ENCODE results near the gene SPTSSA.
"Not testable (repeated sequence)": the region's sequence is repeated elsewhere in the genome, so short reads cannot be mapped to it uniquely, and the experiment has no call there.

The SPTSSA gene

GRCh38 chr14:34462132-34462893 lies at the start of gene SPTSSA:
Gene SPTSSA (minus strand): TSS chr14:34462240. CDS start chr14:34462207, 33 bp downstream.
- peak; percentile 86 to 88 for DNase-seq

- no peak for DNase-seq
Observed at GRCh38 chr14:34507884-34508283, 45.8 kb upstream of the SPTSSA start.

- DNase-seq = no peak
Observed at GRCh38 chr14:34507459-34507858, 45.4 kb upstream of the SPTSSA start.

- not testable (repeated sequence) for DNase-seq
Observed at GRCh38 chr14:34505124-34505491, 43.1 kb upstream of the SPTSSA start.

GRCh38 chr14:34504027-34504426 lies 42.0 kb upstream of the SPTSSA start:
- DNase-seq = not testable (repeated sequence)

GRCh38 chr14:34502545-34503225 lies 40.6 kb upstream of the SPTSSA start:
- DNase-seq = no peak

GRCh38 chr14:34502001-34502400 lies 40.0 kb upstream of the SPTSSA start:
- no peak for DNase-seq

- no peak for DNase-seq
Observed at GRCh38 chr14:34501004-34501580, 39.1 kb upstream of the SPTSSA start.

GRCh38 chr14:34498684-34499412 lies 36.8 kb upstream of the SPTSSA start:
- DNase-seq = peak in 1 of 2 donors; percentile 6

GRCh38 chr14:34496679-34497513 lies 34.9 kb upstream of the SPTSSA start:
- no peak for DNase-seq

GRCh38 chr14:34496007-34496678 lies 34.1 kb upstream of the SPTSSA start:
- no peak for DNase-seq

GRCh38 chr14:34489324-34489723 lies 27.3 kb upstream of the SPTSSA start:
- DNase-seq = no peak

GRCh38 chr14:34488528-34488927 lies 26.5 kb upstream of the SPTSSA start:
- DNase-seq = no peak

GRCh38 chr14:34484726-34485125 lies 22.7 kb upstream of the SPTSSA start:
- DNase-seq = no peak

GRCh38 chr14:34482463-34482862 lies 20.4 kb upstream of the SPTSSA start:
- DNase-seq = no peak

- no peak for DNase-seq
Observed at GRCh38 chr14:34479694-34480093, 17.7 kb upstream of the SPTSSA start.

- DNase-seq = no peak
Observed at GRCh38 chr14:34478261-34478660, 16.2 kb upstream of the SPTSSA start.

- not testable (repeated sequence) for DNase-seq
Observed at GRCh38 chr14:34476036-34476435, 14.0 kb upstream of the SPTSSA start.

- no peak for DNase-seq
Observed at GRCh38 chr14:34475163-34475562, 13.1 kb upstream of the SPTSSA start.

GRCh38 chr14:34474187-34474679 lies 12.2 kb upstream of the SPTSSA start:
- no peak for DNase-seq

GRCh38 chr14:34472706-34473279 lies 10.8 kb upstream of the SPTSSA start:
- DNase-seq = no peak
